Measurements from ENCODE around the gene ENPP5.
"Not testable (repeated sequence)": the region's sequence is repeated elsewhere in the genome, so short reads cannot be mapped to it uniquely, and the experiment has no call there.

Gene ENPP5

GRCh38 chr6:46172176-46172575 lies 1.4 kb upstream of the ENPP5 start:
- no peak for DNase-seq

- no peak for DNase-seq
Observed at GRCh38 chr6:46160102-46160501, 10.7 kb downstream of the ENPP5 start.

GRCh38 chr6:46159229-46159628 lies 11.6 kb downstream of the ENPP5 start:
- DNase-seq: no peak

- no peak for DNase-seq
Observed at GRCh38 chr6:46156701-46157100, 14.1 kb downstream of the ENPP5 start.

GRCh38 chr6:46149066-46149465 lies 21.7 kb downstream of the ENPP5 start:
- DNase-seq: not testable (repeated sequence)

GRCh38 chr6:46144270-46144669 lies 26.5 kb downstream of the ENPP5 start:
- DNase-seq: no peak

- no peak for DNase-seq
Observed at GRCh38 chr6:46138281-46138680, 32.5 kb downstream of the ENPP5 start.

- no peak for DNase-seq
Observed at GRCh38 chr6:46137387-46137786, 33.4 kb downstream of the ENPP5 start.

- DNase-seq: no peak
Observed at GRCh38 chr6:46136831-46137230, 33.9 kb downstream of the ENPP5 start.

- DNase-seq: no peak
Observed at GRCh38 chr6:46135176-46135575, 35.6 kb downstream of the ENPP5 start.

- DNase-seq: no peak
Observed at GRCh38 chr6:46134216-46134615, 36.6 kb downstream of the ENPP5 start.

- not testable (repeated sequence) for DNase-seq
Observed at GRCh38 chr6:46131291-46131690, 39.5 kb downstream of the ENPP5 start.

- no peak for DNase-seq
Observed at GRCh38 chr6:46130666-46131065, 40.1 kb downstream of the ENPP5 start.

- peak; percentile 78 for DNase-seq
Observed at GRCh38 chr6:46129629-46130511, 40.9 kb downstream of the ENPP5 start, which contains the start of gene ENPP4. Gene ENPP4, plus strand, starts transcription at chr6:46129989. Its CDS starts 9,595 bp downstream, at chr6:46139584.

GRCh38 chr6:46129291-46129628 lies 41.5 kb downstream of the ENPP5 start:
- DNase-seq: peak; percentile 10

GRCh38 chr6:46128476-46128875 lies 42.3 kb downstream of the ENPP5 start:
- DNase-seq: no peak

GRCh38 chr6:46119679-46120078 lies 51.1 kb downstream of the ENPP5 start:
- DNase-seq: not testable (repeated sequence)

GRCh38 chr6:46118836-46119235 lies 51.9 kb downstream of the ENPP5 start:
- no peak for DNase-seq

GRCh38 chr6:46118157-46118556 lies 52.6 kb downstream of the ENPP5 start:
- DNase-seq: no peak

- no peak for DNase-seq
Observed at GRCh38 chr6:46116289-46116688, 54.5 kb downstream of the ENPP5 start.

- no peak for DNase-seq
Observed at GRCh38 chr6:46115634-46116033, 55.1 kb downstream of the ENPP5 start.

- no peak for DNase-seq
Observed at GRCh38 chr6:46113370-46113769, 57.4 kb downstream of the ENPP5 start.
